ENCODE data around the gene OR5AL1.
"Not testable (repeated sequence)": the region's sequence is repeated elsewhere in the genome, so short reads cannot be mapped to it uniquely, and the experiment has no call there.

The OR5AL1 gene

GRCh38 chr11:56412396-56412795, at the start of gene OR5AL1:
Gene OR5AL1 (plus strand): TSS chr11:56412696.
- DNase-seq: no peak

DNA sequence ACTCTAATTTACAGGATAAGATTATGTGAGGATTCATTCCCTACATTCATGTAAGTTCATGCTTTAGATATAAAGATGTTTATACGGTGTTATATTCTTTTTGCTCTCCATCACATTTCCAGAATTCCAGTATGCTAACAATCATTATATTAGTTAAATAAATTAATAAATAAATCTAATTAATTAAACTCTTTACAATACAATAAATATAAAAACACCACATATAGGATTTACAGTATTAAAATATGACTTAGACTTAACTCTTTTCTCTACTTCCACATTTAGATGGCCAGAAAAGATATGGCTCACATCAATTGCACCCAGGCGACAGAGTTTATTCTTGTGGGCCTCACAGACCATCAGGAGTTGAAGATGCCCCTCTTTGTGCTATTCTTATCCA, 37.2 kb upstream of the OR5AL1 start, which contains the start of gene OR8U1:
TSS of gene OR8U1 (plus strand) at position 301 of the 400 bp plus-strand sequence. CDS start at position 301, 0 bp downstream.
- no peak for DNase-seq

DNA sequence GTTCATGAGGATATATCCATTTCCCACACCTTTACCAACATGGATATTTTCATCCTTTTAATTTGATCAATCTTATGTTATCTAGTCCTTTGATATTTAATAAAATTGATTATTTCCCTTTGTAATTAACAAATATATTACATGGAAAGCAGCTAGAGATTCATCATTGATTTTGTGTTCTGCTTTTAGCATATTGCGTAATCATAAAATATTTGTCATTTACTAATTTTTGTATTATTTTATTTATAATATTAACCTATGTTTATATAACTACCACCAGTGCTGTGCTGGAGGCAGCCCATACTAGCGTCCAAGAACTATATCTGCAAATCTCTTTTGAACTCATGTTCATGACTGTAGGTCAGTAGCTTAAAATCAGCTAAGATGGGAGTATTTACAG, 32.4 kb upstream of the OR5AL1 start:
- no peak for DNase-seq

DNA sequence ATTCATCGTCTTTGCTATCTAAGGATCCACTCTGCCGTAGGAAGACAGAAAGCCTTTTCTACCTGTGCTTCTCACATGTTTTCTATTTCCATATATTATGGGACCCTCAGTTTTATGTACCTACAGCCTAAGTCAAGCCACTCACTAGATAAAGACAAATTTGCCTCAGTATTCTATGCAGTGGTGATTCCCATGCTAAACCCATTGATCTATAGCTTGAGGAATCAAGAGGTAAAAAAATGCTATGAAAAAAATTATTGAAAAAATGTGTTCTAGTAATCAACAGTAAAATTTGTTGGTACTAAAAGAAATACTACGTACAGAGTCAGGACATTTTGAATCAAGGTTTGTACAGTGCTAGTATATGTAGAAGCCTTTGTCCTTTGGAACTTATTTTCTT, 18.1 kb upstream of the OR5AL1 start:
- DNase-seq: no peak

DNA sequence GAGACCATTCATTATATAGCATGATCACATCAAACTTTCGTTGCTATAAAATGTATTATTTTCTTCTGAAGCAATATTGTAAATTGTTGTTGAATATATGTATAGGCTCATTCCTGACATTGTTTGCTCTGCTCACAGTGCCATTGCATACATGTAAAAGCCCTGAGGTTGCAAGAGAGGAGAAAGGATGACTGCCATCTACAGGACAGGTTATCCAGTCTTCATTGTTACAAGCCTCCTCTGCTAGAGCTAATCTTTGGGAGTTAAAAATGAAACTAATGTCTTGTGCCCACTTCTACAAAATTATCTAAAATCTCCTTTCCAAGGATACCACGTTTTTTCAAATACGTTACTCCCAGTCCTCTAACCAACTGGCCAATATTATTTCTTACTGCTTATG, 16.4 kb upstream of the OR5AL1 start:
- no peak for DNase-seq

DNA sequence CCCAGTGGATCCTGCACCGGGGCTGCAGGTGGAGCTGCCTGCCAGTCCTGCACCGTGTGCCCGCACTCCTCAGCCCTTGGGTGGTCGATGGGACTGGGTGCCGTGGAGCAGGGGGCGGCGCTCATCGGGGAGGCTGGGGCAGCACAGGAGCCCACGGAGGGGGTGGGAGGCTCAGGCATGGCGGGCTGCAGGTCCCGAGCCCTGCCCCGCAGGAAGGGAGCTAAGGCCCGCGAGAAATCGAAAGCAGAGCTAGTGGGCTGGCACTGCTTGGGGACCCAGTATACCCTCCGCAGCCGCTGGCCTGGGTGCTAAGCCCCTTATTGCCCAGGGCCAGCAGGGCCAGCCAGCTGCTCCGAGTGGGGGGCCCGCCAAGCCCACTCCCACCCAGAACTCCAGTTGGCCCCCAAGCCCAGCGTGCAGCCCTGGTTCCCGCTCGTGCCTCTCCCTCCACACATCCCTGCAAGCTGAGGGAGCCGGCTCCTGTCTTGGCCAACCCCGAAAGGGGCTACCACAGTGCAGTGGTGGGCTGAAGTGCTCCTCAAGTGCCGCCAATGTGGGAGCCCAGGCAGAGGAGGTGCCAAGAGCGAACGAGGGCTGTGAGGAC, 10.5 kb upstream of the OR5AL1 start:
- not testable (repeated sequence) for DNase-seq

GRCh38 chr11:56404393-56404792, 8.1 kb upstream of the OR5AL1 start:
- no peak for DNase-seq

DNA sequence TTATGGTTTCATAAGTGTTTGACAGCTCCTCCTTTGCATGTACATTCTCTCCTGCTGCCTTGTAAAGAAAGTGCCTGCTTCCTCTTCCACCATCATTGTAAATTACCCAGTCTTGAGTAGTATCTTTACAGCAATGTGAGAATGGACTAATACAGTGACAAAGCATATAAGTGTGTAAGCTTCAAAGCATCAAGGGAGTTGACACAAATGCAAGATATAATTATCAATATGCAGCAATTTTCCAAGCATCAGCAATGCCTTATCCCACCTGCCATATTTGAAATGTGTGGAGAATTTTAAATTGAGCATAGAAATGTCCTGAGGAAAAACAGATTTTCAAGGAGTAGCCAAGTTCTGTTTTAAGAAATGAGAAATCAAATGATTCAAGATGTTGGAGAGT, 1.7 kb upstream of the OR5AL1 start:
- DNase-seq: no peak

DNA sequence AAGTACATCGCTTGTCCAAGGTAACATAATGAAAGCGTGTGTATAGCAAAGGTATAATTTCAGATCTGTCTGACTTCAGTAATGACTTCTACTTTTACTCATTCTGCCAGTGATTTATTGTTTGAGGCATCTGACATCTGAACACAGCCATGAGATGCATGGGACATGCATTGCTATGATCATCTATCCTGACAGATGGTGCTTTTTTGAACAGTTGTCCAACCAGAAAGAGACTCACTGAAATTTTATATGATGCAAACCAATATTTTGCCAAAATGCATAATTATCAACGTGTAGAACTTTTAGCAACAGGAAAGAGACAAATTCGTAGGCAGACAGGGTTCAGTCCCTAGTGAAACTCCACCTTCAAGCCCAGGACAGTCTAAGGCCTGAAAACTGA, 41.0 kb downstream of the OR5AL1 start:
- no peak for DNase-seq

DNA sequence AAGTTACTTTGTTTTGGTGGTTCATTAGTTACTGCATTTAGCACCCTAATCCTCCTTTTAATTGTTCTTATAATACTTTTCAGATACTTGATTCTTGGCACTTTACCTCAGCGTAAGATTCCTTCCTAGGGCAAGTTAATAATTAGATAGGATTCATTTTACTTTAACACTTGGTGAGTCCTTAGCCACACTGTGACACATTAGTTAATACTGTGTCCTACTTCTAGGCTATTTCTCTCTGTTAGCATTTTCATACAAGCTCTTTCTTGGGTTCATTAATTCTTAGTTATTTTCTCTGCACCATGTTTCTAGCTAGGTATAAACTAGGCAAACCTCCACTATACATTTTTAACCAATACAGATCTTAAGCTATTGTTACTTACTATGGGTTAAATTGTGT, 44.6 kb downstream of the OR5AL1 start:
- DNase-seq: no peak
